Sciatic nerve (tissue), 2 donors: ENCODE measurements around the gene TPM1. TPM values are rescaled to one million over a fixed set of nuclear protein-coding genes. Genes with fewer than 3 reads are reported as not detected.
A peak's percentile ranks its signal among the peaks of the same experiment; 100 is the strongest.
"Not testable (repeated sequence)": the region's sequence is repeated elsewhere in the genome, so short reads cannot be mapped to it uniquely, and the experiment has no call there.

Source experiments
- ATAC-seq: fragments of 200-7000 bp; cut with Tn5 transposase; one replicate; pipeline ENCODE4 v1.9.1; 2020; ENCODE audit warnings: mild to moderate bottlenecking, moderate library complexity
- DNase-seq: peaks from one replicate; pipeline ENCODE4 v3.0.0-alpha.2; 2020; ENCODE audit warnings: low spot score
- intact Hi-C: fragments of 100-400 bp; cut with DNase I; formaldehyde crosslinking; loops from one replicate; pipeline ENCODE4 v1.14.2; 2022
- total RNA-seq: library from RNA; stranded (reverse); fragmentation: NEBNext Ultra II Directional; extraction: Animal tissue kit (Norgen Biotek cat#: 25700); gene quantifications from one replicate; pipeline ENCODE4 v1.2.1, GENCODE V29; 2021
- donor health status: DM: no; HTN: no; CAD: no.
- donor health status: DM: no; HTN: no; CAD: no.

TPM1 gene
- 396 TPM for total RNA-seq

- intact Hi-C loops, result loop anchor here (10.0 kb wide), 1 partner anchor 363 kb away; no protein-coding TSS in a partner anchor
- ATAC-seq (peak; percentile 92), DNase-seq (peak; percentile 85)
Measured at GRCh38 chr15:63041974-63042876, at the start of gene TPM1. Gene TPM1, plus strand, starts transcription at chr15:63042747. Its CDS starts 83 bp downstream, at chr15:63042830.

- DNase-seq (no peak), ATAC-seq (no peak)
- intact Hi-C loops, result no loop called here
Measured at GRCh38 chr15:62993066-62993465, 49.5 kb upstream of the TPM1 start.

- not testable (repeated sequence) for DNase-seq
Measured at GRCh38 chr15:62993632-62994031, 48.9 kb upstream of the TPM1 start.

GRCh38 chr15:62994439-62994838 is 48.1 kb upstream of the TPM1 start:
- no peak for ATAC-seq
- intact Hi-C loops, result no loop called here

More at GRCh38 chr15:62993632-62994031, 48.9 kb upstream of the TPM1 start:
- intact Hi-C loops, ATAC-seq: not testable (repeated sequence)

GRCh38 chr15:62994975-62995681 is 47.4 kb upstream of the TPM1 start:
- intact Hi-C loops, result no loop called here
- DNase-seq (no peak), ATAC-seq (no peak)

More at GRCh38 chr15:62994439-62994838, 48.1 kb upstream of the TPM1 start:
- DNase-seq, result no peak

GRCh38 chr15:62997441-62997840 is 45.1 kb upstream of the TPM1 start:
- DNase-seq (no peak), ATAC-seq (no peak)
- intact Hi-C loops, result no loop called here

- intact Hi-C loops, result no loop called here
- no peak for DNase-seq
- no peak for ATAC-seq
Measured at GRCh38 chr15:62998262-62998890, 44.2 kb upstream of the TPM1 start.

- intact Hi-C loops, result no loop called here
- ATAC-seq, result no peak
Measured at GRCh38 chr15:62999178-62999577, 43.4 kb upstream of the TPM1 start.

GRCh38 chr15:62999923-63000561 is 42.5 kb upstream of the TPM1 start:
- DNase-seq (no peak), ATAC-seq (no peak)
- intact Hi-C loops, result no loop called here

More at GRCh38 chr15:62999178-62999577, 43.4 kb upstream of the TPM1 start:
- DNase-seq, result no peak

- DNase-seq (no peak), ATAC-seq (no peak)
- intact Hi-C loops, result no loop called here
Measured at GRCh38 chr15:63000706-63001105, 41.8 kb upstream of the TPM1 start.

- intact Hi-C loops, result no loop called here
- ATAC-seq (no peak), DNase-seq (no peak)
Measured at GRCh38 chr15:63004211-63004610, 38.3 kb upstream of the TPM1 start.

GRCh38 chr15:63006032-63006878 is 36.3 kb upstream of the TPM1 start:
- DNase-seq (no peak), ATAC-seq (no peak)
- intact Hi-C loops, result no loop called here

GRCh38 chr15:63008333-63009049 is 34.1 kb upstream of the TPM1 start:
- ATAC-seq, result no peak
- DNase-seq, result no peak
- intact Hi-C loops, result no loop called here

GRCh38 chr15:63010386-63010785 is 32.2 kb upstream of the TPM1 start:
- intact Hi-C loops, result no loop called here
- DNase-seq, result no peak
- no peak for ATAC-seq

GRCh38 chr15:63010920-63011693 is 31.4 kb upstream of the TPM1 start:
- ATAC-seq, result no peak
- intact Hi-C loops, result no loop called here
- DNase-seq, result no peak

- no peak for DNase-seq
- no peak for ATAC-seq
- intact Hi-C loops, result no loop called here
Measured at GRCh38 chr15:63012444-63012843, 30.1 kb upstream of the TPM1 start.
